OCI-M2 (cell line): ENCODE data around the gene POF1B.

Source experiments
- DNase-seq: peaks from one replicate; lab custom pipeline; 2025; ENCODE audit not compliant: unreplicated experiment; lab: John Stamatoyannopoulos, UW

POF1B gene

DNA sequence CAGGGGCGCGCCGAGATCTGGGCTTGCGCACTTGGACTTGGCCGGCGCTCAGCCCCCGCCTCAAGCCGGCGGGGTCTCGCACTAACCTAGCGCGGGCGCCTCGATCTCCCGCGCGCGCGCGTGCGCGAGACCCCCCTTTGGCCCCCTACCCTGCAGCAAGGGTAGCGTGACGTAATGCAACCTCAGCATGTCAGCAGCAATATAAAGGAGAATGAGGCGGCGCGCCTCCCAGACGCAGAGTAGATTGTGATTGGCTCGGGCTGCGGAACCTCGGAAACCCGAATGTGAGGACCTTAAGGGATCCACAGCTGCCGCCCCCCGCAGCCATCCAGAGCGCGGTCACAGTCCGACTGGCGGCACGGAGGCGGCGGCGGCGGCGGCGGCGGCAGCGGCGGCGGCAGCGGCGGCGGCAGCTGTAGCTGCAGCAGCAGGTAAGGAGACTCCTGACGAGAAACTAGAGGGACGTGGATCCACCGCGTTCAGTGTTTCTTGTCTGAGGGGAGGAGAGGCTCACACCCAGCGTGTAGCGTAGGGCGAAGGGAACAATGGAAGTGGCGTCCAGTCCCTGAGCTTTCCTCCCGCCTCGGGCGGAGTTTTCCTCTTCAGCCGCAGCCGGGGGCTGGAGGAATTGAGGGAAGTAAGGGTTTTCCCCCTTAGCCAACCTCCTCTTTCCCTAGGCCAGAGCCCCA, 135.6 kb downstream of the POF1B start, which contains the start of the genes SATL1 and ZNF711:
TSS of gene SATL1 (minus strand) at position 19 of the 689 bp plus-strand sequence. CDS start 134,811 bp downstream, outside the sequence.
TSS of gene ZNF711 (plus strand) at position 231 of the 689 bp plus-strand sequence. CDS start 3,582 bp downstream, outside the sequence.
- no peak for DNase-seq

DNA sequence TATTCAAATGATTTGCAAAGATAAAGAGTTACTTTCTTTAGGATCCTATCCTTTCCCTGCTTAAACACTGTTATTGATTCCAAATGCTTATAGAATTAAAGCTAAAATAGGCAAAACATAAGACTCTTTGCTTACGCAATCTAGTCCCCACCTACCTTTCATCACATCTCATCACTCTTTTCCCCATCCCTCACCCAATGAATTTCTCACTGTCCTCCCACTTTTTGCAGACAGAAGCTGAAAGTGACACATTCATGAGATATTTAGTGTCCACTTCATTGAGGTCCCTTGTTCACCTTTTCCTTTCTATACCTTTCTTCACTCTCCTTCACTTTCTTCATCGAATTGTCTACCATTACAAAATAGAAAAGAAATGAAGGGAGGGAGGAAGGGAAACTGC, 136.3 kb downstream of the POF1B start:
- DNase-seq, result no peak
